Sigmoid colon (tissue), 4 donors: Measurements from ENCODE around the gene DPY19L3.

ENCODE experiments used
- CTCF ChIP-seq, 4 experiments: fragments of 450-650 bp in 3 of 4; fragments of 200-600 bp in 1 of 4; IDR thresholded peaks; one replicate each; pipeline ENCODE4 v1.5.1; 2016 to 2019; ENCODE audit warnings: antibody characterized with exemption in 4 of 4, mild to moderate bottlenecking in 3 of 4, moderate library complexity in 2 of 4
- EP300 ChIP-seq, 4 donors: sonication (generic); formaldehyde crosslinking; IDR thresholded peaks; one replicate each; pipeline ENCODE4 v1.6.1; 2017; ENCODE audit warnings: antibody characterized with exemption in 4 of 4
- POLR2A ChIP-seq, 2 donors: fragments of 450-650 bp; IDR thresholded peaks; one replicate each; pipeline ENCODE4 v1.6.1; 2016; ENCODE audit warnings: antibody characterized with exemption in 2 of 2, mild to moderate bottlenecking in 2 of 2, moderate library complexity in 2 of 2
- POLR2AphosphoS5 ChIP-seq, 4 donors: sonication (generic); formaldehyde crosslinking; IDR thresholded peaks; one replicate each; pipeline ENCODE4 v1.6.1; 2017; ENCODE audit warnings: antibody characterized with exemption in 4 of 4

GRCh38 chr19:32465176-32465575 is 59.6 kb downstream of the DPY19L3 start:
- no peak for TF ChIP-seq CTCF (IDR thresholded peaks at IDR 0.05)
- no peak for TF ChIP-seq POLR2A (IDR thresholded peaks at IDR 0.05)
- no peak for TF ChIP-seq POLR2AphosphoS5 (IDR thresholded peaks at IDR 0.05)
- no peak for TF ChIP-seq EP300 (IDR thresholded peaks at IDR 0.05)
